HepG2 (cell line): Measurements from ENCODE around the gene HACD2. TPM values are rescaled to one million over a fixed set of nuclear protein-coding genes. Genes with fewer than 3 reads are reported as not detected.

Source experiments
- ATAC-seq: fragments of 200-7000 bp; cut with Tn5 transposase; 3 replicates; pipeline ENCODE4 v1.9.1; 2020; ENCODE audit warnings: mild to moderate bottlenecking, moderate library complexity
- BruUV-seq: library from RNA; stranded (reverse); fragments of 400-500 nt; replicated peaks from 2 replicates; lab custom pipeline; 2021; lab: Mats Ljungman, UMichigan
- CTCF ChIA-PET: fragments of 300-600 bp; formaldehyde crosslinking; extraction: SDS; loops from one replicate; lab custom pipeline; 2021; ENCODE audit warnings: low total read pairs, inconsistent platforms, low intra/inter-chr PET ratio; lab: Yijun Ruan, JAX
- POLR2A ChIA-PET: fragments of 350-600 bp; sonication (Branson Sonifier 250); formaldehyde crosslinking; loops from one replicate; lab custom pipeline; 2020; ENCODE audit warnings: antibody characterized with exemption, inconsistent platforms; lab: Yijun Ruan, JAX
- DNase-seq: peaks from one replicate; pipeline ENCODE4 v3.0.0-alpha.2; 2015; ENCODE audit warnings: low spot score
- FAIRE-seq: peaks from 3 replicates; lab custom pipeline; 2011; peaks lifted over from hg19 to GRCh38; lab: Jason Lieb, UNC
- H2AFZ ChIP-seq: one replicate; pipeline ENCODE4 v1.6.1; 2011; ENCODE audit warnings: low read length, inconsistent platforms
- H3K27ac ChIP-seq: fragments of 300-600 bp; 3 replicates; pipeline ENCODE4 v1.8.0; 2011; ENCODE audit warnings: mixed run types, mild to moderate bottlenecking, mixed read lengths, low read length, inconsistent platforms; ENCODE audit not compliant: insufficient read depth; ENCODE audit errors: extremely low read length
- H3K27me3 ChIP-seq, 2 experiments: fragments of 200-600 bp in 1 of 2; 2 replicates in 1 of 2; 3 replicates in 1 of 2; pipeline versions ENCODE4 v1.6.0 to v1.8.0; 2011; ENCODE audit warnings: low read length in 2 of 2, mild to moderate bottlenecking in 2 of 2, moderate library complexity in 2 of 2, inconsistent platforms in 1 of 2; ENCODE audit not compliant: insufficient read depth in 2 of 2, control insufficient read depth in 1 of 2
- H3K36me3 ChIP-seq, 2 experiments: fragments of 200-600 bp in 1 of 2; replicated peaks in 1 of 2; 2 replicates in 1 of 2; 3 replicates in 1 of 2; pipeline versions ENCODE4 v1.5.1 to v1.8.0; 2011; ENCODE audit warnings: low read length in 2 of 2, inconsistent platforms in 1 of 2; ENCODE audit not compliant: insufficient read depth in 2 of 2, control insufficient read depth in 1 of 2
- H3K4me1 ChIP-seq: 2 replicates; pipeline ENCODE4 v1.5.1; 2012; ENCODE audit warnings: low read length, inconsistent platforms; ENCODE audit not compliant: insufficient read depth
- H3K4me2 ChIP-seq: 2 replicates; pipeline ENCODE4 v1.6.0; 2011; ENCODE audit warnings: low read depth, low read length, inconsistent platforms
- H3K4me3 ChIP-seq, 3 experiments: fragments of 200-600 bp in 1 of 3; sonication (generic), shearing (Covaris generic) in 1 of 3; replicated peaks in 1 of 3; 2 replicates each; pipeline ENCODE4 v1.5.1; 2011 to 2016; ENCODE audit warnings: low read length in 3 of 3, inconsistent platforms in 2 of 3, low read depth in 2 of 3, mild to moderate bottlenecking in 2 of 3, control low read depth in 1 of 3, mixed read lengths in 1 of 3; ENCODE audit not compliant: insufficient read depth in 1 of 3
- H3K79me2 ChIP-seq: one replicate; pipeline ENCODE4 v1.6.1; 2011; ENCODE audit warnings: low read length, inconsistent platforms; ENCODE audit not compliant: insufficient read depth
- H3K9ac ChIP-seq: 2 replicates; pipeline ENCODE4 v1.6.0; 2011; ENCODE audit warnings: mild to moderate bottlenecking, low read depth, low read length, inconsistent platforms; ENCODE audit not compliant: insufficient read depth
- H3K9me3 ChIP-seq: 2 replicates; pipeline ENCODE4 v1.5.1; 2012; ENCODE audit warnings: mild to moderate bottlenecking, low read length
- H4K20me1 ChIP-seq: 2 replicates; pipeline ENCODE4 v1.6.0; 2011; ENCODE audit warnings: inconsistent platforms, mild to moderate bottlenecking, low read length, moderate library complexity; ENCODE audit not compliant: insufficient read depth
- BORCS8-MEF2B ChIP-seq: sonication (generic); formaldehyde crosslinking; IDR thresholded peaks from 2 replicates; pipeline ENCODE4 v1.8.0; 2022; ENCODE audit warnings: mild to moderate bottlenecking, missing genetic modification reagents
- CEBPG ChIP-seq: IDR thresholded peaks from 2 replicates; pipeline ENCODE4 v1.6.1; 2016
- ELK4 ChIP-seq: sonication (generic); formaldehyde crosslinking; IDR thresholded peaks from 2 replicates; pipeline ENCODE4 v1.9.0; 2021; ENCODE audit warnings: missing genetic modification reagents, borderline replicate concordance
- IKZF4 ChIP-seq: sonication (generic); formaldehyde crosslinking; IDR thresholded peaks from 2 replicates; pipeline ENCODE4 v1.5.1; 2020; ENCODE audit warnings: borderline replicate concordance, mild to moderate bottlenecking, low read depth, missing genetic modification reagents; ENCODE audit errors: not compliant biosample characterization
- PRMT3 ChIP-seq: sonication (generic); formaldehyde crosslinking; IDR thresholded peaks from 2 replicates; pipeline ENCODE4 v1.8.1; 2022; ENCODE audit warnings: low read depth, mild to moderate bottlenecking, moderate library complexity, missing genetic modification reagents, borderline replicate concordance
- RAD21 ChIP-seq: fragments of 450-650 bp; formaldehyde crosslinking; IDR thresholded peaks from 2 replicates; pipeline ENCODE4 v1.5.0; 2020; ENCODE audit warnings: mild to moderate bottlenecking
- STAT5B ChIP-seq: sonication (generic); formaldehyde crosslinking; IDR thresholded peaks from 2 replicates; pipeline ENCODE4 v1.4.0; 2020; ENCODE audit warnings: missing genetic modification reagents
- ZNF558 ChIP-seq: sonication (generic); formaldehyde crosslinking; IDR thresholded peaks from 2 replicates; pipeline ENCODE4 v1.9.0; 2022; ENCODE audit warnings: mild to moderate bottlenecking, missing genetic modification reagents, borderline replicate concordance
- ZNF607 ChIP-seq: sonication (generic); formaldehyde crosslinking; IDR thresholded peaks from 2 replicates; pipeline ENCODE4 v1.5.1; 2020; ENCODE audit warnings: missing genetic modification reagents, mild to moderate bottlenecking, borderline replicate concordance
- whole genome bisulfite sequencing: methylation state at CpG from one replicate; pipeline ENCODE4 v1.1.6; 2017; ENCODE audit warnings: low lambda C conversion rate; 5-methylcytosine and 5-hydroxymethylcytosine counted together
- in situ Hi-C: cut with HindIII; loops from 2 replicates; pipeline ENCODE4 v1.10.0; 2017; ENCODE audit warnings: low pct_unique_long_range_greater_than_20kb; ENCODE audit not compliant: extremely low pct_ligation_motif_present
- intact Hi-C: fragments of 100-400 bp; cut with micrococcal nuclease; formaldehyde crosslinking; loops from one replicate; pipeline ENCODE4 v1.10.0; 2022; ENCODE audit not compliant: unreplicated experiment
- polyA plus RNA-seq, 8 experiments: library from polyadenylated mRNA; depleted of rRNA in 3 of 8; stranded (reverse) in 7 of 8; unstranded in 1 of 8; fragments of >200 nt; fragmentation: Illumina TruSeq in 4 of 8; extraction: Trizol in 4 of 8; gene quantifications; 2 replicates each; pipeline versions ENCODE4 v1.2.1 to v1.2.3, GENCODE V29; 2011 to 2016; ENCODE audit warnings: low read depth in 4 of 8, missing spikeins in 1 of 8, mixed read lengths in 1 of 8; ENCODE audit not compliant: insufficient read depth in 1 of 8
- total RNA-seq, 5 experiments: library from RNA; depleted of rRNA; stranded (reverse); fragments of >200 nt; fragmentation: Illumina TruSeq; extraction: Trizol; gene quantifications; 2 replicates each; pipeline ENCODE4 v1.2.3, GENCODE V29; 2016; ENCODE audit warnings: low read depth in 1 of 5
- TF ChIP-seq, protein P1 (sequence below): sonication (generic); formaldehyde crosslinking; conservative IDR thresholded peaks from 2 replicates; pipeline ENCODE4 v1.4.0; 2020; ENCODE audit warnings: missing genetic modification reagents

The HACD2 gene
- total and polyA plus RNA-seq, 2 of the 13 experiments (the other 11 are each of a cell fraction or from before 2014, with no cell fraction given) = 47.0 to 50.4 TPM

DNA sequence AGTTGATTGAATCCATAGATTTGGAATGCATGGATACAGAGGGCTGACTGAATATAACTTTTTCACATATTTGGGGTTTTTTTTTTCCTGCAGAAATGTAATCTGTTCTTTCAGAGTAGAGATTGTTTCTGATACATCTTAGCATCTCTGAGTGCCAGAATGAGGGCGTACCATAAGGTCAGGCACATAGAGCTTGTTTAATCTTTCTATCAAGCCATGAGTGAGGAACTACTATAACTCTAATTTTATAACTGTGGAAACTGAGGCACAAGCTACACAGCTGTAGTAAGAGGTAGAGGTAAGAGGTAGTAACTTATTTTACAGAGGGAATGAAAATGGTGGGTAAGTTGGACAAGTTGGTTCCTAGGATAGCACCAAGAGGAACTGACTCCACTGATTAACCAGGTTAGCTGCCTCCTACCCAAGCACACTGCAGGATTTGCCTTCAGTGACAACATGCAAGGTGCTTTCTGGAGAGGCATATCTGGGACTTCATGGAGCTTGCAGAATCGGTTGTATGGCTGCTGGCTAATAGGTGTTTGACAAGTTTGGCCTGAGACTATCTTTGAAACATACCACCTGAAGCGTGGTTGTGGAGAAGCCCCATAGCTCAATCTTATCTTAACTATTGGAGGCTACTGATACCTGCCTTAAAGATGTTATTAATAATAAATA, 23.5 kb upstream of the HACD2 start:
- CTCF ChIA-PET = no interaction called here
- WGBS = 96% methylated on average over 3 of the region's 3 CpGs

More for the DNA sequence above, 23.5 kb upstream of the HACD2 start:
- in situ Hi-C loops = no loop called here
- H3K9me3 ChIP-seq = no peaks in the 10 kb centered on the region
- H4K20me1 ChIP-seq = no peaks in the 10 kb centered on the region
- no peak for ATAC-seq
- TF ChIP-seq PRMT3 (CRISPR knock-in tag) = no peak
- TF ChIP-seq, protein P1, sequence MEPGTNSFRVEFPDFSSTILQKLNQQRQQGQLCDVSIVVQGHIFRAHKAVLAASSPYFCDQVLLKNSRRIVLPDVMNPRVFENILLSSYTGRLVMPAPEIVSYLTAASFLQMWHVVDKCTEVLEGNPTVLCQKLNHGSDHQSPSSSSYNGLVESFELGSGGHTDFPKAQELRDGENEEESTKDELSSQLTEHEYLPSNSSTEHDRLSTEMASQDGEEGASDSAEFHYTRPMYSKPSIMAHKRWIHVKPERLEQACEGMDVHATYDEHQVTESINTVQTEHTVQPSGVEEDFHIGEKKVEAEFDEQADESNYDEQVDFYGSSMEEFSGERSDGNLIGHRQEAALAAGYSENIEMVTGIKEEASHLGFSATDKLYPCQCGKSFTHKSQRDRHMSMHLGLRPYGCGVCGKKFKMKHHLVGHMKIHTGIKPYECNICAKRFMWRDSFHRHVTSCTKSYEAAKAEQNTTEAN (CRISPR knock-in tag) = no peak
- no peak for TF ChIP-seq CEBPG
- TF ChIP-seq BORCS8-MEF2B (CRISPR knock-in tag) = no peak
- no peak for TF ChIP-seq STAT5B (CRISPR knock-in tag)
- no peak for TF ChIP-seq ELK4 (CRISPR knock-in tag)
- no peak for TF ChIP-seq IKZF4 (CRISPR knock-in tag)
- no peak for TF ChIP-seq RAD21 (CRISPR knock-in tag)
- TF ChIP-seq ZNF607 (CRISPR knock-in tag) = no peak
- TF ChIP-seq ZNF558 = no peak
- no peak overlapping the region for H3K9ac ChIP-seq
- peak overlapping the region; percentile 27 for H3K27ac ChIP-seq
- H3K4me1 ChIP-seq = peaks cover 44% of the 10 kb centered on the region
- no peak overlapping the region for H3K4me3 ChIP-seq
- no peaks in the 10 kb centered on the region for H3K79me2 ChIP-seq
- no peak overlapping the region for H2AFZ ChIP-seq
- peaks cover 4 to 10% of the 10 kb centered on the region in 2 experiments; a peak in 4 of 5 replicates for H3K36me3 ChIP-seq
- no peak for DNase-seq
- POLR2A ChIA-PET = interaction anchor here (1.5 kb wide), 1 partner anchor 24 kb away, joined by 3 read pairs; the partner anchor contains the start of gene HACD2
- H3K27me3 ChIP-seq = no peaks in the 10 kb centered on the region
- intact Hi-C loops = no loop called here
- no peak overlapping the region for H3K4me2 ChIP-seq
- FAIRE-seq = no peak
- no TSS peak for BruUV-seq
